ENCODE data around the gene FIGN. TPM values are rescaled to one million over a fixed set of nuclear protein-coding genes. Genes with fewer than 3 reads are reported as not detected.

The FIGN gene
- total RNA-seq, 2 experiments from 2014 or later, result not detected

GRCh38 chr2:163659224-163659623, 76.6 kb downstream of the FIGN start:
- Mint-ChIP-seq H3K4me3 (no peak overlapping the region), H3K9me3 (peaks cover 12% of the 10 kb centered on the region), H3K27ac (no peak overlapping the region), H3K4me1 (no peaks in the 10 kb centered on the region), H3K36me3 (ENCODE audit: low read depth) (no peaks in the 10 kb centered on the region), H3K27me3 (no peaks in the 10 kb centered on the region)
- POLR2A ChIA-PET, result no interaction called here
- no peak for DNase-seq
- CTCF ChIA-PET, result no interaction called here

GRCh38 chr2:163658556-163658955, 77.3 kb downstream of the FIGN start:
- no peak for DNase-seq
- H3K4me1 Mint-ChIP-seq, result no peaks in the 10 kb centered on the region
- POLR2A ChIA-PET, result no interaction called here
- H3K36me3 Mint-ChIP-seq (ENCODE audit: low read depth), result no peaks in the 10 kb centered on the region
- H3K27ac Mint-ChIP-seq, result no peak overlapping the region
- CTCF ChIA-PET, result interaction anchor here (0.7 kb wide), 1 partner anchor 771 kb away, joined by 3 read pairs; no protein-coding TSS in a partner anchor
- H3K27me3 Mint-ChIP-seq, result no peaks in the 10 kb centered on the region
- no peak overlapping the region for H3K4me3 Mint-ChIP-seq
- H3K9me3 Mint-ChIP-seq, result peaks cover 9% of the 10 kb centered on the region

GRCh38 chr2:163657281-163657656, 78.5 kb downstream of the FIGN start:
- no peak for DNase-seq
- H3K36me3 Mint-ChIP-seq (ENCODE audit: low read depth), result no peaks in the 10 kb centered on the region
- H3K27me3 Mint-ChIP-seq, result no peaks in the 10 kb centered on the region
- peaks cover 6% of the 10 kb centered on the region for H3K9me3 Mint-ChIP-seq
- CTCF ChIA-PET, result no interaction called here
- no peaks in the 10 kb centered on the region for H3K4me1 Mint-ChIP-seq
- H3K4me3 Mint-ChIP-seq, result no peak overlapping the region
- no peak overlapping the region for H3K27ac Mint-ChIP-seq
- POLR2A ChIA-PET, result no interaction called here

GRCh38 chr2:163656622-163657280, 79.1 kb downstream of the FIGN start:
- Mint-ChIP-seq H3K27me3 (no peaks in the 10 kb centered on the region), H3K36me3 (ENCODE audit: low read depth) (no peaks in the 10 kb centered on the region), H3K4me1 (no peaks in the 10 kb centered on the region), H3K9me3 (peaks cover 5% of the 10 kb centered on the region), H3K4me3 (no peak overlapping the region), H3K27ac (no peak overlapping the region)
- ChIA-PET POLR2A (no interaction called here), CTCF (no interaction called here)
- DNase-seq, result no peak

GRCh38 chr2:163655667-163656066, 80.1 kb downstream of the FIGN start:
- ChIA-PET POLR2A (no interaction called here), CTCF (no interaction called here)
- Mint-ChIP-seq H3K9me3 (peaks cover 3% of the 10 kb centered on the region), H3K27ac (no peak overlapping the region), H3K27me3 (no peaks in the 10 kb centered on the region), H3K4me3 (no peak overlapping the region), H3K4me1 (no peaks in the 10 kb centered on the region), H3K36me3 (ENCODE audit: low read depth) (no peaks in the 10 kb centered on the region)
- no peak for DNase-seq

GRCh38 chr2:163652751-163653150, 83.1 kb downstream of the FIGN start:
- H3K4me1 Mint-ChIP-seq, result no peaks in the 10 kb centered on the region
- no peak overlapping the region for H3K4me3 Mint-ChIP-seq
- H3K27ac Mint-ChIP-seq, result no peak overlapping the region
- DNase-seq, result no peak
- ChIA-PET CTCF (no interaction called here), POLR2A (no interaction called here)
- H3K36me3 Mint-ChIP-seq (ENCODE audit: low read depth), result no peaks in the 10 kb centered on the region
- no peaks in the 10 kb centered on the region for H3K9me3 Mint-ChIP-seq
- no peaks in the 10 kb centered on the region for H3K27me3 Mint-ChIP-seq

- ChIA-PET POLR2A (no interaction called here), CTCF (no interaction called here)
- H3K4me1 Mint-ChIP-seq, result no peaks in the 10 kb centered on the region
- H3K27me3 Mint-ChIP-seq, result no peaks in the 10 kb centered on the region
- H3K4me3 Mint-ChIP-seq, result no peak overlapping the region
- H3K9me3 Mint-ChIP-seq, result no peaks in the 10 kb centered on the region
- no peaks in the 10 kb centered on the region for H3K36me3 Mint-ChIP-seq (ENCODE audit: low read depth)
- DNase-seq, result no peak
- H3K27ac Mint-ChIP-seq, result no peak overlapping the region
Measured at GRCh38 chr2:163649080-163649479, 86.7 kb downstream of the FIGN start.

- no peaks in the 10 kb centered on the region for H3K36me3 Mint-ChIP-seq (ENCODE audit: low read depth)
- ChIA-PET CTCF (no interaction called here), POLR2A (no interaction called here)
- no peak for DNase-seq
- no peak overlapping the region for H3K4me3 Mint-ChIP-seq
- no peaks in the 10 kb centered on the region for H3K9me3 Mint-ChIP-seq
- H3K27ac Mint-ChIP-seq, result no peak overlapping the region
- H3K27me3 Mint-ChIP-seq, result no peaks in the 10 kb centered on the region
- H3K4me1 Mint-ChIP-seq, result no peaks in the 10 kb centered on the region
Measured at GRCh38 chr2:163647300-163647699, 88.5 kb downstream of the FIGN start.

GRCh38 chr2:163646687-163647086, 89.1 kb downstream of the FIGN start:
- ChIA-PET CTCF (no interaction called here), POLR2A (no interaction called here)
- Mint-ChIP-seq H3K36me3 (ENCODE audit: low read depth) (no peaks in the 10 kb centered on the region), H3K27ac (no peak overlapping the region), H3K4me3 (no peak overlapping the region), H3K9me3 (no peaks in the 10 kb centered on the region), H3K4me1 (no peaks in the 10 kb centered on the region), H3K27me3 (no peaks in the 10 kb centered on the region)
- no peak for DNase-seq

- no peak for DNase-seq
- no peak overlapping the region for H3K27ac Mint-ChIP-seq
- POLR2A ChIA-PET, result no interaction called here
- H3K9me3 Mint-ChIP-seq, result no peaks in the 10 kb centered on the region
- no peaks in the 10 kb centered on the region for H3K36me3 Mint-ChIP-seq (ENCODE audit: low read depth)
- no peak overlapping the region for H3K4me3 Mint-ChIP-seq
- H3K4me1 Mint-ChIP-seq, result no peaks in the 10 kb centered on the region
- CTCF ChIA-PET, result no interaction called here
- no peaks in the 10 kb centered on the region for H3K27me3 Mint-ChIP-seq
Measured at GRCh38 chr2:163644238-163644637, 91.6 kb downstream of the FIGN start.

- CTCF ChIA-PET, result no interaction called here
- no peaks in the 10 kb centered on the region for H3K36me3 Mint-ChIP-seq (ENCODE audit: low read depth)
- H3K4me3 Mint-ChIP-seq, result no peak overlapping the region
- H3K4me1 Mint-ChIP-seq, result no peaks in the 10 kb centered on the region
- H3K9me3 Mint-ChIP-seq, result no peaks in the 10 kb centered on the region
- POLR2A ChIA-PET, result no interaction called here
- no peak for DNase-seq
- H3K27ac Mint-ChIP-seq, result no peak overlapping the region
- H3K27me3 Mint-ChIP-seq, result no peaks in the 10 kb centered on the region
Measured at GRCh38 chr2:163641986-163642385, 93.8 kb downstream of the FIGN start.

- DNase-seq, result no peak
- Mint-ChIP-seq H3K4me3 (no peak overlapping the region), H3K27me3 (no peaks in the 10 kb centered on the region), H3K27ac (no peak overlapping the region), H3K4me1 (no peaks in the 10 kb centered on the region), H3K36me3 (ENCODE audit: low read depth) (no peaks in the 10 kb centered on the region), H3K9me3 (no peaks in the 10 kb centered on the region)
- POLR2A ChIA-PET, result no interaction called here
- CTCF ChIA-PET, result no interaction called here
Measured at GRCh38 chr2:163640542-163641193, 95.1 kb downstream of the FIGN start.

GRCh38 chr2:163637871-163638270, 97.9 kb downstream of the FIGN start:
- Mint-ChIP-seq H3K4me3 (no peak overlapping the region), H3K4me1 (no peaks in the 10 kb centered on the region), H3K27ac (no peak overlapping the region), H3K9me3 (no peaks in the 10 kb centered on the region), H3K27me3 (no peaks in the 10 kb centered on the region), H3K36me3 (ENCODE audit: low read depth) (no peaks in the 10 kb centered on the region)
- no peak for DNase-seq
- CTCF ChIA-PET, result no interaction called here
- POLR2A ChIA-PET, result no interaction called here

GRCh38 chr2:163633291-163633690, 102.5 kb downstream of the FIGN start:
- DNase-seq, result no peak
- no peak overlapping the region for H3K4me3 Mint-ChIP-seq
- peaks cover 3% of the 10 kb centered on the region for H3K9me3 Mint-ChIP-seq
- no peaks in the 10 kb centered on the region for H3K36me3 Mint-ChIP-seq (ENCODE audit: low read depth)
- H3K27ac Mint-ChIP-seq, result no peak overlapping the region
- no peaks in the 10 kb centered on the region for H3K27me3 Mint-ChIP-seq
- CTCF ChIA-PET, result no interaction called here
- POLR2A ChIA-PET, result no interaction called here
- H3K4me1 Mint-ChIP-seq, result no peaks in the 10 kb centered on the region
